ENCODE data around the gene TBCD. TPM values are rescaled to one million over a fixed set of nuclear protein-coding genes. Genes with fewer than 3 reads are reported as not detected.

TBCD gene
- polyA plus RNA-seq, 1 donor from 2014 or later = 67.2 TPM

DNA sequence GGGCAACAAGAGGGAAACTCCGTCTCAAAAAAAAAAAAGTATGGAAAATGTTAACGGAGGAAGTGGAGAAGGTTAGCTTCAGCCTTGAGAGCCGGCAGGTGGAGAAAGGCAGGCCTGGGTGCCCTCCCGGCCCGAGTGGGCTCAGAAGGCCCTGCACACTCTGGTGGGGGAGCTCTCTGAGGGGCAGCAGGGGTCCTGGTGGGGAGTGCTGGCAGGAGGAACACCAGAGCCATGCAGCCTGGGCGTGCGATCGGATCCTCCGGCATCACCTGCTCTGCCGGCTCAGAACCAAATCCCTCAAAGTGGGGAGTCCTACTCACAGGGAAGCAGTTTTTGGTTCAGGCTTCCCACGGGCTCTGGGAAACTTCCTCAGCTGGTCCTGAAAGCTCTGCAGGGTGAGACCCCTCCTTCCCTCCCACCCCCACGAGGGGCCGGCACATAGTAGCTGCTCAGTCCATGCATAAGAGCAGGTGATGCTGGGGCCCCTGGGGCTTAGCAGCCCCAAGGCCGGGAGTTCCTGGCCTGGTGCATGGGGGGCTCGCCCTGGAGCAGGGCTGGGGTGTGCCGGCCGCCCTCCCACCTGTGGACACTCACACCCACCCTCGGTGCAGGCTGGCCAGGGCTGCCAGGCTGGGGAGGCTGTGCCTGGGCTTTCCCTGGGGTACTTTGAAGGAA lies 15.2 kb upstream of the TBCD start:
- H3K4me3 ChIP-seq (ENCODE audit: low read length) = peak overlapping the region; percentile 79
- peaks cover 10% of the 10 kb centered on the region for H3K9me3 ChIP-seq (ENCODE audit: low read length)
- TF ChIP-seq EP300 (conservative IDR thresholded peaks at IDR 0.05; ENCODE audit: poor library complexity, severe bottlenecking) (no peak), SMC3 (conservative IDR thresholded peaks at IDR 0.05; ENCODE audit: poor library complexity) (no peak), EZH2 (IDR thresholded peaks at IDR 0.05; ENCODE audit: borderline replicate concordance, insufficient read depth, low read length, poor library complexity, severe bottlenecking) (no peak), REST (IDR thresholded peaks at IDR 0.05; ENCODE audit: borderline replicate concordance) (no peak), MXI1 (conservative IDR thresholded peaks at IDR 0.05; ENCODE audit: poor library complexity, severe bottlenecking) (no peak), RAD21 (conservative IDR thresholded peaks at IDR 0.05) (no peak), POLR2AphosphoS5 (IDR thresholded peaks at IDR 0.05) (no peak), TAF1 (IDR thresholded peaks at IDR 0.05; ENCODE audit: low read depth) (no peak)
- TF ChIP-seq, protein P1, sequence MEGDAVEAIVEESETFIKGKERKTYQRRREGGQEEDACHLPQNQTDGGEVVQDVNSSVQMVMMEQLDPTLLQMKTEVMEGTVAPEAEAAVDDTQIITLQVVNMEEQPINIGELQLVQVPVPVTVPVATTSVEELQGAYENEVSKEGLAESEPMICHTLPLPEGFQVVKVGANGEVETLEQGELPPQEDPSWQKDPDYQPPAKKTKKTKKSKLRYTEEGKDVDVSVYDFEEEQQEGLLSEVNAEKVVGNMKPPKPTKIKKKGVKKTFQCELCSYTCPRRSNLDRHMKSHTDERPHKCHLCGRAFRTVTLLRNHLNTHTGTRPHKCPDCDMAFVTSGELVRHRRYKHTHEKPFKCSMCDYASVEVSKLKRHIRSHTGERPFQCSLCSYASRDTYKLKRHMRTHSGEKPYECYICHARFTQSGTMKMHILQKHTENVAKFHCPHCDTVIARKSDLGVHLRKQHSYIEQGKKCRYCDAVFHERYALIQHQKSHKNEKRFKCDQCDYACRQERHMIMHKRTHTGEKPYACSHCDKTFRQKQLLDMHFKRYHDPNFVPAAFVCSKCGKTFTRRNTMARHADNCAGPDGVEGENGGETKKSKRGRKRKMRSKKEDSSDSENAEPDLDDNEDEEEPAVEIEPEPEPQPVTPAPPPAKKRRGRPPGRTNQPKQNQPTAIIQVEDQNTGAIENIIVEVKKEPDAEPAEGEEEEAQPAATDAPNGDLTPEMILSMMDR (IDR thresholded peaks at IDR 0.05; ENCODE audit: poor library complexity, severe bottlenecking) = no peak
- H3K27me3 ChIP-seq (ENCODE audit: insufficient read depth, low read depth, low read length) = no peaks in the 10 kb centered on the region
- no peak overlapping the region for H3K27ac ChIP-seq (ENCODE audit: low read length)
- H3F3A ChIP-seq (ENCODE audit: insufficient read depth, low read length, poor library complexity, severe bottlenecking) = no peaks in the 10 kb centered on the region
- H3K9ac ChIP-seq (ENCODE audit: low read length) = no peak overlapping the region
- no peak overlapping the region for H2AFZ ChIP-seq (ENCODE audit: low read depth, low read length)
- H3K9me2 ChIP-seq (ENCODE audit: insufficient read depth, low read length) = no peaks in the 10 kb centered on the region
- H4K20me1 ChIP-seq (ENCODE audit: insufficient read depth) = no peaks in the 10 kb centered on the region
- H3K79me2 ChIP-seq (replicated peaks; ENCODE audit: insufficient read depth, low read length) = no peaks in the 10 kb centered on the region
- H3K36me3 ChIP-seq (ENCODE audit: insufficient read depth, low read length) = peaks cover 11% of the 10 kb centered on the region
- H3K4me2 ChIP-seq (ENCODE audit: low read length) = no peak overlapping the region

GRCh38 chr17:82737967-82738877 lies 13.6 kb upstream of the TBCD start:
- no peak overlapping the region for H3K27ac ChIP-seq (ENCODE audit: low read length)
- H3K4me2 ChIP-seq (ENCODE audit: low read length) = no peak overlapping the region
- H3F3A ChIP-seq (ENCODE audit: insufficient read depth, low read length, poor library complexity, severe bottlenecking) = no peaks in the 10 kb centered on the region
- H4K20me1 ChIP-seq (ENCODE audit: insufficient read depth) = no peaks in the 10 kb centered on the region
- no peaks in the 10 kb centered on the region for H3K9me2 ChIP-seq (ENCODE audit: insufficient read depth, low read length)
- H3K79me2 ChIP-seq (replicated peaks; ENCODE audit: insufficient read depth, low read length) = no peaks in the 10 kb centered on the region
- peaks cover 10% of the 10 kb centered on the region for H3K9me3 ChIP-seq (ENCODE audit: low read length)
- peaks cover 11% of the 10 kb centered on the region for H3K36me3 ChIP-seq (ENCODE audit: insufficient read depth, low read length)
- H3K4me3 ChIP-seq (ENCODE audit: low read length) = no peak overlapping the region
- no peak overlapping the region for H2AFZ ChIP-seq (ENCODE audit: low read depth, low read length)
- no peaks in the 10 kb centered on the region for H3K27me3 ChIP-seq (ENCODE audit: insufficient read depth, low read depth, low read length)
- TF ChIP-seq REST (IDR thresholded peaks at IDR 0.05; ENCODE audit: borderline replicate concordance) = no peak
- TF ChIP-seq SMC3 (conservative IDR thresholded peaks at IDR 0.05; ENCODE audit: poor library complexity) = no peak
- TF ChIP-seq MXI1 (conservative IDR thresholded peaks at IDR 0.05; ENCODE audit: poor library complexity, severe bottlenecking) = no peak
- no peak for TF ChIP-seq EZH2 (IDR thresholded peaks at IDR 0.05; ENCODE audit: borderline replicate concordance, insufficient read depth, low read length, poor library complexity, severe bottlenecking)
- no peak overlapping the region for H3K9ac ChIP-seq (ENCODE audit: low read length)

Measured in neural cell (in vitro differentiated cells).